Measurements from ENCODE around the gene GLCE. TPM values are rescaled to one million over a fixed set of nuclear protein-coding genes. Genes with fewer than 3 reads are reported as not detected.

GLCE gene
- total RNA-seq, 1 experiment from 2014 or later, result 12.5 TPM

DNA sequence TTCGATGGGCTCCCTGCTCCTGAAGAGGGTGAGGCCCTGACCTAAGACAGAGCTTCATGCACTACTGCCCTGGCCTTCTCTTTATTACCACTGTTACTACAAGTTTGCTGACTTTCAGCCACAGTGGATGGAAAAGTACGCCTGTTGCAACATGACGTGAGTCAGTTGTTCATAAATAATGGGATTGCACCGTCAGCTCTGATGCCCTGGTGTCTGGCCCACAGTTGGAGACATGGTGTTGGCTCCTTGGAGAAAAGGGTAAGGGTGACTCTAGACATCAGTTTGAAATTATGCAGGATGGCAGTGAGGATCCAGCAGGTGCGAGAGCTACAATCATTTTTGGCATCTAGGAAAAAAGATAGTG lies 143.7 kb downstream of the GLCE start (continued):
- TF ChIP-seq, protein P1, sequence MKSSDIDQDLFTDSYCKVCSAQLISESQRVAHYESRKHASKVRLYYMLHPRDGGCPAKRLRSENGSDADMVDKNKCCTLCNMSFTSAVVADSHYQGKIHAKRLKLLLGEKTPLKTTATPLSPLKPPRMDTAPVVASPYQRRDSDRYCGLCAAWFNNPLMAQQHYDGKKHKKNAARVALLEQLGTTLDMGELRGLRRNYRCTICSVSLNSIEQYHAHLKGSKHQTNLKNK (CRISPR knock-in tag; IDR thresholded peaks at IDR 0.05), result no peak
- no peak for TF ChIP-seq NFYB (CRISPR knock-in tag; conservative IDR thresholded peaks at IDR 0.05; ENCODE audit: low read depth)

DNA sequence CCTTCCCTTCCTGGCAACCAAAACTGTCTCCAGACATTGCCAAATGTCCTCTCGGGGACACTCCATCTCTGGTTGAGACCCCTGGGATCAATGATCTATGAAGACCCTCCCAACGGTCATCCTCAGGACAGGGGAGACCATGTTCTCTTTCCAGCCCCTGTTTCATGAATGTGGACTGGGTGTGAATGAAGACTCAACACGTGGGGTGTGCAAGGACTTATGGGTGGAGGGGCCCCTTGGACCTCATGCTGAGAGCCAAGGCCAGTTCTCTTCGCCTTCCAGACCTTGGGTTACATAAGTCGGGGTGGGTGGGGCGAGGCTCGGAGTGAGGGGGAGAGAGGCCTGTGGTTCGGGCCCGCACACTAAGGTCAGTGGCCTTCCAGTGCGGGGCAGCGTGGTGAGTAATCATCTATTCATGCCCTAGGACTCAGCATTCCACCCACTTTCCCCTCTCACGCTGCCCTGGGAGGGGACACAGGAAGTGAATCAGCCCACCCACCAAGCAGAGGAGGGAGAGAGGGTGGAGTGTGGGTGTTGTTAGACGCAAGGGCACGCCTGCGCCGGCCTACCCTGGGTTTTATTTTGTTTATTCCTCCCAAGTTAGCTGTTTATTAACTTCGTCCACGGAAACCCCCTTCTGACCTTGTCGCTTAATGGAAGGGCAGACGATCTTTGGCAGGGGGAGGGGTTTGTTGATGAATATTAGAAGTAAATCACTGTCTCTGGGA lies 144.9 kb downstream of the GLCE start:
- H3K36me3 Mint-ChIP-seq, result peaks cover 14% of the 10 kb centered on the region
- ChIA-PET POLR2A (no interaction called here), CTCF (interaction anchor here (1.9 kb wide), 1 partner anchor 246 kb away, joined by 4 read pairs; no protein-coding TSS in a partner anchor)
- no peak overlapping the region for H3K27ac Mint-ChIP-seq
- peaks cover 12% of the 10 kb centered on the region for H3K4me1 Mint-ChIP-seq
- ATAC-seq (peak; percentile 55), DNase-seq (ENCODE audit: low spot score) (no peak)
- peaks cover 8% of the 10 kb centered on the region for H3K9me3 Mint-ChIP-seq
- TF ChIP-seq ZNF416 (CRISPR knock-in tag; IDR thresholded peaks at IDR 0.05) (no peak), GABPB1 (CRISPR knock-in tag; IDR thresholded peaks at IDR 0.05) (peak; percentile 30; the same call in 1 of the 2 replicates)
- H3K27me3 Mint-ChIP-seq (ENCODE audit: low read depth), result peaks cover 8% of the 10 kb centered on the region
- no peak overlapping the region for H3K4me3 Mint-ChIP-seq

DNA sequence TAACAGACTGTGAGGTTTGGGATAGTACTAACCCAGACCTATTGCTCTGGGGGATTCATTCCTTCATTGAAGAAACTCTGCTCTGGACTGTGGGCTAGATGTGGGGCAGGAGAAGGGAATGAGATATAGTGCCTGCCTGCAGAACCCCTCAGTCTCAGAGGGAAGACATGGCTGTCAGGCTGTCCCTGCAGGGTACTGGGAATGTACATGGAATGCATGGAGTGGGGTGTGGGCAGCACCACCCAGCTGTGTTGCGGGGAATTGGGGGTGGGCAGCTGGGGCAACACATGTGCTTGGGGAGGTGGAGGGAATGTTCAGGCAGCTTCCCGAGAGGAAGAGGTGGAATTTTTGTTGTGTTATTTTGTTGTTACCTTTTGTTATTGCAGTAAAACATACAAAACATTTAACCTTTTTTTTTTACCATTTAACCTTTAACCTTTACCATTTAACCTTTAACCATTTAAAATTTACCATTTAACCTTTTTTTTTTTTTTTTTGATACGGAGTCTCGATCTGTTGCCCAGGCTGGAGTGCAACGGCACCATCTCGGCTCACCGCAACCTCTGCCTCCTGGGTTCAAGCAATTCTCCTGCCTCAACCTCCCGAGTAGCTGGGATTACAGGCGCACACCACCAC lies 145.6 kb downstream of the GLCE start:
- Mint-ChIP-seq H3K4me3 (no peak overlapping the region), H3K9me3 (peaks cover 8% of the 10 kb centered on the region), H3K36me3 (peaks cover 14% of the 10 kb centered on the region), H3K27ac (no peak overlapping the region), H3K27me3 (ENCODE audit: low read depth) (peaks cover 5% of the 10 kb centered on the region), H3K4me1 (peaks cover 12% of the 10 kb centered on the region)
- ATAC-seq (peak; percentile 13; the same call in 1 of the 2 replicates), DNase-seq (ENCODE audit: low spot score) (no peak)
- CTCF ChIA-PET, result no interaction called here
- no peak for TF ChIP-seq NFATC4 (CRISPR knock-in tag; IDR thresholded peaks at IDR 0.05)
- POLR2A ChIA-PET, result interaction anchor here (0.7 kb wide), 1 partner anchor 276 kb away, joined by 5 read pairs; no protein-coding TSS in a partner anchor

DNA sequence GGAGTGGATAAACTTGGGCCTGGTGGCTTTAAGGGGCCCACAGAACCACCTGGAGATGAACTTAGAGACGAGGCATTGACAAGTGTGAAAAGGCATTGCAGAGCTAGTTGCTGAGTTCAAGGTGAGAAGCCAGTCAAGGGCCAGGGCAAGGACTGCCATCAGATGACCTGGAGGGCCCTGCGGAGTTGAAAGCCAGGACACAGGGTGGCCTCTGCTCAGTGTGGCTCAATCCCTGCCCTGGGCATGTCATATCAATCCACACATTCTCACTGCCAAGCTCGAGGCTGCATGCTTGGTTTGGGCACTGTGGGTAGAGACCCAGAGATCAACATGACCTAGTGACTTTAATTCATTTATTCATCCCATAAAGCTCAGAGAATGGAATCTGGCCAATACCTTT lies 147.5 kb downstream of the GLCE start:
- TF ChIP-seq NR1H2 (CRISPR knock-in tag; IDR thresholded peaks at IDR 0.05) (no peak), PRRX2 (CRISPR knock-in tag; IDR thresholded peaks at IDR 0.05) (no peak), TEAD1 (CRISPR knock-in tag; IDR thresholded peaks at IDR 0.05) (no peak), SMAD3 (CRISPR knock-in tag; IDR thresholded peaks at IDR 0.05; ENCODE audit: borderline replicate concordance) (no peak), SMAD4 (CRISPR knock-in tag; IDR thresholded peaks at IDR 0.05) (no peak), ZNF138 (CRISPR knock-in tag; conservative IDR thresholded peaks at IDR 0.05) (no peak), ZNF232 (CRISPR knock-in tag; IDR thresholded peaks at IDR 0.05) (no peak)
- TF ChIP-seq, protein P2, sequence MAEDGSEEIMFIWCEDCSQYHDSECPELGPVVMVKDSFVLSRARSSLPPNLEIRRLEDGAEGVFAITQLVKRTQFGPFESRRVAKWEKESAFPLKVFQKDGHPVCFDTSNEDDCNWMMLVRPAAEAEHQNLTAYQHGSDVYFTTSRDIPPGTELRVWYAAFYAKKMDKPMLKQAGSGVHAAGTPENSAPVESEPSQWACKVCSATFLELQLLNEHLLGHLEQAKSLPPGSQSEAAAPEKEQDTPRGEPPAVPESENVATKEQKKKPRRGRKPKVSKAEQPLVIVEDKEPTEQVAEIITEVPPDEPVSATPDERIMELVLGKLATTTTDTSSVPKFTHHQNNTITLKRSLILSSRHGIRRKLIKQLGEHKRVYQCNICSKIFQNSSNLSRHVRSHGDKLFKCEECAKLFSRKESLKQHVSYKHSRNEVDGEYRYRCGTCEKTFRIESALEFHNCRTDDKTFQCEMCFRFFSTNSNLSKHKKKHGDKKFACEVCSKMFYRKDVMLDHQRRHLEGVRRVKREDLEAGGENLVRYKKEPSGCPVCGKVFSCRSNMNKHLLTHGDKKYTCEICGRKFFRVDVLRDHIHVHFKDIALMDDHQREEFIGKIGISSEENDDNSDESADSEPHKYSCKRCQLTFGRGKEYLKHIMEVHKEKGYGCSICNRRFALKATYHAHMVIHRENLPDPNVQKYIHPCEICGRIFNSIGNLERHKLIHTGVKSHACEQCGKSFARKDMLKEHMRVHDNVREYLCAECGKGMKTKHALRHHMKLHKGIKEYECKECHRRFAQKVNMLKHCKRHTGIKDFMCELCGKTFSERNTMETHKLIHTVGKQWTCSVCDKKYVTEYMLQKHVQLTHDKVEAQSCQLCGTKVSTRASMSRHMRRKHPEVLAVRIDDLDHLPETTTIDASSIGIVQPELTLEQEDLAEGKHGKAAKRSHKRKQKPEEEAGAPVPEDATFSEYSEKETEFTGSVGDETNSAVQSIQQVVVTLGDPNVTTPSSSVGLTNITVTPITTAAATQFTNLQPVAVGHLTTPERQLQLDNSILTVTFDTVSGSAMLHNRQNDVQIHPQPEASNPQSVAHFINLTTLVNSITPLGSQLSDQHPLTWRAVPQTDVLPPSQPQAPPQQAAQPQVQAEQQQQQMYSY (CRISPR knock-in tag; IDR thresholded peaks at IDR 0.05), result no peak
- TF ChIP-seq, protein P3, sequence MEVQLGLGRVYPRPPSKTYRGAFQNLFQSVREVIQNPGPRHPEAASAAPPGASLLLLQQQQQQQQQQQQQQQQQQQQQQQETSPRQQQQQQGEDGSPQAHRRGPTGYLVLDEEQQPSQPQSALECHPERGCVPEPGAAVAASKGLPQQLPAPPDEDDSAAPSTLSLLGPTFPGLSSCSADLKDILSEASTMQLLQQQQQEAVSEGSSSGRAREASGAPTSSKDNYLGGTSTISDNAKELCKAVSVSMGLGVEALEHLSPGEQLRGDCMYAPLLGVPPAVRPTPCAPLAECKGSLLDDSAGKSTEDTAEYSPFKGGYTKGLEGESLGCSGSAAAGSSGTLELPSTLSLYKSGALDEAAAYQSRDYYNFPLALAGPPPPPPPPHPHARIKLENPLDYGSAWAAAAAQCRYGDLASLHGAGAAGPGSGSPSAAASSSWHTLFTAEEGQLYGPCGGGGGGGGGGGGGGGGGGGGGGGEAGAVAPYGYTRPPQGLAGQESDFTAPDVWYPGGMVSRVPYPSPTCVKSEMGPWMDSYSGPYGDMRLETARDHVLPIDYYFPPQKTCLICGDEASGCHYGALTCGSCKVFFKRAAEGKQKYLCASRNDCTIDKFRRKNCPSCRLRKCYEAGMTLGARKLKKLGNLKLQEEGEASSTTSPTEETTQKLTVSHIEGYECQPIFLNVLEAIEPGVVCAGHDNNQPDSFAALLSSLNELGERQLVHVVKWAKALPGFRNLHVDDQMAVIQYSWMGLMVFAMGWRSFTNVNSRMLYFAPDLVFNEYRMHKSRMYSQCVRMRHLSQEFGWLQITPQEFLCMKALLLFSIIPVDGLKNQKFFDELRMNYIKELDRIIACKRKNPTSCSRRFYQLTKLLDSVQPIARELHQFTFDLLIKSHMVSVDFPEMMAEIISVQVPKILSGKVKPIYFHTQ (CRISPR knock-in tag; IDR thresholded peaks at IDR 0.05), result no peak
- TF ChIP-seq, protein P4, sequence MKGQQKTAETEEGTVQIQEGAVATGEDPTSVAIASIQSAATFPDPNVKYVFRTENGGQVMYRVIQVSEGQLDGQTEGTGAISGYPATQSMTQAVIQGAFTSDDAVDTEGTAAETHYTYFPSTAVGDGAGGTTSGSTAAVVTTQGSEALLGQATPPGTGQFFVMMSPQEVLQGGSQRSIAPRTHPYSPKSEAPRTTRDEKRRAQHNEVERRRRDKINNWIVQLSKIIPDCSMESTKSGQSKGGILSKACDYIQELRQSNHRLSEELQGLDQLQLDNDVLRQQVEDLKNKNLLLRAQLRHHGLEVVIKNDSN (CRISPR knock-in tag; IDR thresholded peaks at IDR 0.05), result no peak
- TF ChIP-seq, protein P5, sequence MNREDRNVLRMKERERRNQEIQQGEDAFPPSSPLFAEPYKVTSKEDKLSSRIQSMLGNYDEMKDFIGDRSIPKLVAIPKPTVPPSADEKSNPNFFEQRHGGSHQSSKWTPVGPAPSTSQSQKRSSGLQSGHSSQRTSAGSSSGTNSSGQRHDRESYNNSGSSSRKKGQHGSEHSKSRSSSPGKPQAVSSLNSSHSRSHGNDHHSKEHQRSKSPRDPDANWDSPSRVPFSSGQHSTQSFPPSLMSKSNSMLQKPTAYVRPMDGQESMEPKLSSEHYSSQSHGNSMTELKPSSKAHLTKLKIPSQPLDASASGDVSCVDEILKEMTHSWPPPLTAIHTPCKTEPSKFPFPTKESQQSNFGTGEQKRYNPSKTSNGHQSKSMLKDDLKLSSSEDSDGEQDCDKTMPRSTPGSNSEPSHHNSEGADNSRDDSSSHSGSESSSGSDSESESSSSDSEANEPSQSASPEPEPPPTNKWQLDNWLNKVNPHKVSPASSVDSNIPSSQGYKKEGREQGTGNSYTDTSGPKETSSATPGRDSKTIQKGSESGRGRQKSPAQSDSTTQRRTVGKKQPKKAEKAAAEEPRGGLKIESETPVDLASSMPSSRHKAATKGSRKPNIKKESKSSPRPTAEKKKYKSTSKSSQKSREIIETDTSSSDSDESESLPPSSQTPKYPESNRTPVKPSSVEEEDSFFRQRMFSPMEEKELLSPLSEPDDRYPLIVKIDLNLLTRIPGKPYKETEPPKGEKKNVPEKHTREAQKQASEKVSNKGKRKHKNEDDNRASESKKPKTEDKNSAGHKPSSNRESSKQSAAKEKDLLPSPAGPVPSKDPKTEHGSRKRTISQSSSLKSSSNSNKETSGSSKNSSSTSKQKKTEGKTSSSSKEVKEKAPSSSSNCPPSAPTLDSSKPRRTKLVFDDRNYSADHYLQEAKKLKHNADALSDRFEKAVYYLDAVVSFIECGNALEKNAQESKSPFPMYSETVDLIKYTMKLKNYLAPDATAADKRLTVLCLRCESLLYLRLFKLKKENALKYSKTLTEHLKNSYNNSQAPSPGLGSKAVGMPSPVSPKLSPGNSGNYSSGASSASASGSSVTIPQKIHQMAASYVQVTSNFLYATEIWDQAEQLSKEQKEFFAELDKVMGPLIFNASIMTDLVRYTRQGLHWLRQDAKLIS (CRISPR knock-in tag; IDR thresholded peaks at IDR 0.05; ENCODE audit: borderline replicate concordance), result no peak
- Mint-ChIP-seq H3K27me3 (ENCODE audit: low read depth) (no peaks in the 10 kb centered on the region), H3K4me1 (peaks cover 12% of the 10 kb centered on the region), H3K4me3 (no peak overlapping the region), H3K36me3 (peaks cover 14% of the 10 kb centered on the region), H3K27ac (no peak overlapping the region), H3K9me3 (peaks cover 8% of the 10 kb centered on the region)
- ChIA-PET CTCF (no interaction called here), POLR2A (no interaction called here)
- no peak for ATAC-seq
- no peak for DNase-seq (ENCODE audit: low spot score)

All from WTC11 (cell line).